HG02884 (cell line): Measurements from ENCODE around the gene SLC35F4.
"Not testable (repeated sequence)": the region's sequence is repeated elsewhere in the genome, so short reads cannot be mapped to it uniquely, and the experiment has no call there.

Experiments
- ATAC-seq: cut with Tn5 transposase; IDR thresholded peaks from one replicate; pipeline ENCODE4 v1.9.1; 2021; ENCODE audit warnings: mild to moderate bottlenecking, moderate library complexity; ENCODE audit not compliant: unreplicated experiment

The SLC35F4 gene

DNA sequence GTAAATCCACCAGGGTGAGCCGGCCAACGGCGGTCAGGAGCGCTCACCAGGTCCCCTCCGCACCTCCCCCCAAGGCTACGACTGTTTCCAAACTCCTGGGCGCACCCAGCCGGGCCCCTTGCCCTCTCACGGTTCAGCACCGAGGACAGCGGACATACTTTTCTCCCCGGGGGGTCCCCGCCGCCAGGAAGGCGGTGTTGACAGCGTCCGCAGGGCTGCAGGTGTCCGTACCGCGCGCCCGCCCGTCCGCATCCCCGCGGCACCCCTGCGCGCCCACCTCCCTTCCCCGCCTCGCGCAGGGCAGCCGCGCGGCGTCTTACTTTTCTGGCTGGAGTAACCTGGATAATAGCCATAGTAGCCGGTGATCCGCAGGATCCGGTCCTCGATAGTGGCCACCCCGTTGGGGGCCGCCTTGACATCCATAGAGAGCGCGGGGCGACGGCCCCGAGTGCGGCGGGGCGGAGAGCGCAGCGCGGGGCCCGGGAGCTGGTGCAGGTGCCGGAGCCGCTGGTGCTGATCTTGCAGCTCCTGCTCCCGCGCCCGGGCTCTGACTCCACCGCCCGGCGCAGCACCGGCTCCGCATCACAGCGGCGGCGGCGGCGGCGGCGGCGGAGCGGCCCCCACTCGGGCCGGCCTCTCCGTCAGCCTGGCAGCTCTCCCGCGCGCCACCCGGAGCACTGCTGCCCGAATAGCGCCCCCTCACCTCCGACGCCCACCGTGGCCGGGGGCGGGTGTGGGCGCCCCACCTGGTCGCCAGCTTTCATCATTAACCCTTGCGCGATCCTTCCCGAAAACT lies at the start of gene SLC35F4:
TSS of gene SLC35F4 (minus strand) at position 690 of the 796 bp plus-strand sequence.
- no peak for ATAC-seq

DNA sequence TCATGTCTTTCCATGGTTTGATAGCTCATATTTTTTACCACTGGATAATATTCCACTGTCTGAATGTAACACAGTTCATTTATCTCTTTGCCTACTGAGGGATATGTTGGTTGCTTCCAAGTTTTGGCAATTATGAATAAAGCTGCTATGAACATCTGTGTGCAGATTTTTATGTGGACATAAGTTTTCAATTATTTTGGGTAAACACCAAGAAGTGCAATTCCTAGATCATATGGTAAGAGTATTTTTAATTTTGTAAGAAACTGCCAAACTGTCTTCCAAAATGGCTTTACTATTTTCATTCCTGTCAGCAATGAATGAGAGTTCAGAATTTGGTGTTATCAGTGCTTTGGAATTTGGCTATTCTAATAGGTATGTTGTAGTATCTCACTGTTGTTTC lies 43.7 kb upstream of the SLC35F4 start:
- no peak for ATAC-seq

DNA sequence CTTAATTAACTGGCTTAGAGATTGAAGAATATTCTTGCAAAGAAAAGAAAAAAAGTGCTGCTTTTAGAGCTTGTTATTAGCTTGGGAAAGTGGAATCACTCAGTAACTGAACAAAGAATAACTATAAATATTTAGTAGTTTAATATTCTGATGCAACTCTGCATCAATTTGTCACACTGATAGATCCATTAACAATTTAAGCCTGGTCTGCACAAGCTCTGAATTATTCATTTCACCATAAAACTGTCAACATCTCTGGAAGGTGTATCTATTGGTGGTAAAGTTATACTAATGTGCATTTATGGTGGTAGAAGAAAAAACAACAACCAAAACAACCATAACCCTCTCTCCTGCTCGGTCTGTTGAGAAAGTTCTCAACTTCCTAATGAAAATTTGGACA lies 38.1 kb upstream of the SLC35F4 start:
- no peak for ATAC-seq

DNA sequence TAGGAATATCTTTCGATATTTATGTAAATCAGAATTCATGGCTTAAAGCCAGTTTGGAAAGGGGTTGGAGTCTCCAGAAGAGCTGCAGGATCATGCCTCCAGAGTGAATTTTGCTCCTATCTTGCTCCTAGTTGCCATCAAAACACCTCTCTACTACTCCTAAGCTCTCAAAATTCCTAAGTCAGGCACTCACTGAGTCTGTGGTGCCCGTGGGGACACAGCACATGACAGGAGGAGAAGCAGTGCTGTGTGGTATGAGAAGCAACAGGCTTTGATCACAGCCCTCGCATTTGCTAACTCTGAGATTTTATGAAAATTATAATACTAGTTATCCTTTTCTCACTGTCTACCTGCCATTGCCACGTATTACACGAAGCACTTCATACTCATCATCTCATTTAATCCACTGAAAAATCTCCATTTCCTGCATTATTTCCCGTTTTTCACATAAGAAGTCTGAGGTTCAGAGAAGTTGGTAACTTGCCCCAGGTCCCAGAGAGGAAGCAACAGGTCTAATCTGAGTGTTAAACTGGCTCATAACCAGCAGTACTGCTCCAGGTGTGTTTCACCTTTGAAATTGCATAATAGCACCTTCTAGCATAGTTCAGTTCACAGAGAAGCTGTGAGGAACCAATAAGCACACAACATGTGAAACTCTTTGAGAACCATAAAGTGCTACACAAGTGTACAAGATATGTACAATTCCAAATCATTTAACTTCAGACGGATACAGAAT lies 33.1 kb upstream of the SLC35F4 start:
- ATAC-seq, result no peak

DNA sequence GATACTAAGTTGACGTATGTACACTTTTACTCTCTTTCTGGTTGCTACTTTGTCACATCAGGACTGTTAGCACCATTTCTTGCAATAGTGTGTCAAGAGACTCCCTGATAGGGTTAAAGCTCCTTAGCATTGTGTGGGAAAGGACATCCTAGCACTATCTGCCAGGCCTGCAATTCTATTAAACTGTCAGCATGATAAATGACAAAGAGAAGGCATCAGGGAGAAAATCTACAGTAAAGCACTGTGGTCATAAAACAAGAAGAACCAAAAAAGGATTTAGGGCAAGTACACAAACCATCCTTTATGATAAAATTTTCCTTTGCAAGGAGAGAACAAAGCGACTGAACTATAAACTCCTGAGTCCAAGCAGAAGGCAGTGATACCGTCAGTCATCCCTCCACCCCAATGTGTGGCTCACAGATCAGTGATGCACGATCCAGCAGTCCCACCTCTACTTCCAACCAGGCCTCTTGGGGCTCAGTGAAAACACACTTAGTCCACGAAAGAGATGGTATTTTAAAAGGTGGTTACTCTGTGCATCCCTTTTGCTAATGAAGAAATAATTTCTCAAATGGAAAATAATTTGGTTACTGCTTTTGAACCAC lies 31.4 kb upstream of the SLC35F4 start:
- no peak for ATAC-seq

DNA sequence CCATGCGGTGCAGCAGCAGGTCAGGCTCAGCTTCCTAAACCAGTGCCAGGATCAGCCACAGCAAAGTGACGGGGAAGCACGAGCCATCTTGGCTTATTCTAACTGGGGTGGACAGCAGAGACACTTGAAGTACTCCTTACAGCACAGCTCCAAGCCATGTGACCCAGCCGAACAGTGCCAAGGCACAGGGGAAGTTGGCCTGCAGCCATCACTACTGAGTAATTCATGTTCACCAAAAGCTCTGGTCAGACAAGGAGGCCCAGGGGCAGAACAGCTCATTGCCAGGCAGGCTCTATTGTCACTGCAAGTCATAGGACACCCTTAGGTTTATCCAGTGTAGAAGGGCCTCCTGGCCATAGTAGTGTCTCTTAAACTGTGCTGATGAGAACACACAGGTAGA lies 23.4 kb upstream of the SLC35F4 start:
- no peak for ATAC-seq

DNA sequence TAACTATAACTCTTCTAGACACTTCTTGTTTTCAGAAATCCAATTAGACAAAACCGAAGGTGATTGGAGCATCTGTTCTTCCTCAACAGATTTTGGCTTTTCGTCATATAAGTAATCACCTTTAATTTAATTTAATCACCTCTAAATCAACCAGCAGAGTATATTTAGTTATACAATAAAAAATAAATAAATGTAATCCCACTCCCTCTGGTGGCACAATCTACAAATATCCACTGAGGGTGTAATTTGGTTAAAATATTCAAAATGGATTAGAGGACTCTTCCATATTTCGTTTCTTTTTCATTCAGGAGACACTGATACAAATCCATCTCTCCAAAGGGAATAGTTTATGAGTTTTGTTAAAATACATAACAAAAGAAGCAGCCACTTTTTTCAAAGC lies 18.3 kb upstream of the SLC35F4 start:
- ATAC-seq, result no peak

DNA sequence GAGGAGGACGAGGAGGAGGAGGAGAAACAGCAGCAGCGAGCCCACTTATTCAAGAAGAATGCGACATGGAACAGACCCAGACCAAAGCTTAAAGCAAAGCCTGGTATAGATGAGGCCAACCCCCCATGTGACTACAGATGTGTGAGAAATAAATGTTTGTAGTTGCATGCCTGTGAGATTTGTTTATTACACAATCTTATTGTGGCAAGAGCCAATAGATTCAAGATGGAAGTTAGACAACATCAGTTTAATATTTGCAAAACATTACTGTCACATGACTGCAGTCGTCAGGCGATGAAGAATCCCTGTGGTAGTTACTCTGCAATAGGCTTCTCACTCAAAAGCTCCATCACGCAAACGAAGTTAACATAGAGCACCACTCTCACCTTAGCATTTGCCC lies 17.2 kb upstream of the SLC35F4 start:
- ATAC-seq, result no peak

DNA sequence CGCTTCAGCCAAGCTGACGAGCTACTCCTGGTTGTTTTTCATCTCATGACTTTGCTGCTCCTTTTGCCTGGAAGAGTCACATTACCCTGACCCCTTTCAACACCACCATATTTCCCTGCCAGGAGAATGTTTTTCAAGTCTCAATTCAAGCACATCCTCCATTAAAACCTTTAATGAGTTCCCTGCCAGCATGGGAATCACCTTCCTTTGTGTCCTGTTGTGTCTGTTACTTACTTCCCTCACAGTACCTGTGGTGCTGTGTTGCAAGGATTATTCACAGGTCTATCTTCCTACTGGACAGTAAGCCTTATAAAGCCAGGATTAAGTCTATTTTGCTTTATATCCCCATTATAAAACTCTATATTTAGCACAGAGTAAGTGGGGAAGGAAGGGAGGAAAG lies 13.6 kb upstream of the SLC35F4 start:
- ATAC-seq, result no peak

DNA sequence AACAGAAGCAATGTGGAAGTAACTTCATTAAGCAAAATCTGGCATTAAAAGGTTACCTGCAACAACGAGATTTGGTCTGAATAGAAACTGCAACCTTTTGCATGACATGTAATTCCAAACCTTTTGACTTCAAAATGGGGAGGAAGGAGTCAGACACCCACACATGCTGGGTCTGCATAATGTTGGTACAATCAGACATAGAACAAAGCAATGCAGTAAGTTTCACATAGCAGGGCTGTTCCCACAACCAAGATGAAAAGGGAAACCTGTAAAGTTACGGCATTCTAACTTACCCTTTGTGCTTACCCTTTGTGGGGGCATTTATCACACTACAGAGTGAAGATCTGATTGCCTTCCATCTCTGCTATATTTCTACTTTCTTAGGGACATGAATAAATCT lies 10.1 kb upstream of the SLC35F4 start:
- no peak for ATAC-seq

DNA sequence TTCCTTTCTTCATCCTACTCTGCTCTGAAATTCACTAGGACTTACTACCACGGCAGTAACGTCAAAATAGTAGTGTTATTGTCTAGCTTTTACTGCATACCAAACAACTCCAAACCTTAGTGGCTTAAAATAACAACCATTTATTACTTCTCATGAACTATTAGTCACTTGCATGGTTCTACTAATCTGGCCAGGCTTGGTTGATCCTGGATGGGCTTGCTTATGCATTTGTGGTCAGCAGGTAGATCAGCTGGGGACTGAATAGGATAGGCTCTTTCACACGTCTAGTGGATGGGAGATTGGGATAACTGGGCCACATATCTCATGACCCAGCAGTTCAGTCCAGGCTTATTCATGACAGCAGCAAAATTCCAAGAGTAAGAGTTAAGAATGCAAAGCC lies 9.4 kb upstream of the SLC35F4 start:
- ATAC-seq, result no peak

DNA sequence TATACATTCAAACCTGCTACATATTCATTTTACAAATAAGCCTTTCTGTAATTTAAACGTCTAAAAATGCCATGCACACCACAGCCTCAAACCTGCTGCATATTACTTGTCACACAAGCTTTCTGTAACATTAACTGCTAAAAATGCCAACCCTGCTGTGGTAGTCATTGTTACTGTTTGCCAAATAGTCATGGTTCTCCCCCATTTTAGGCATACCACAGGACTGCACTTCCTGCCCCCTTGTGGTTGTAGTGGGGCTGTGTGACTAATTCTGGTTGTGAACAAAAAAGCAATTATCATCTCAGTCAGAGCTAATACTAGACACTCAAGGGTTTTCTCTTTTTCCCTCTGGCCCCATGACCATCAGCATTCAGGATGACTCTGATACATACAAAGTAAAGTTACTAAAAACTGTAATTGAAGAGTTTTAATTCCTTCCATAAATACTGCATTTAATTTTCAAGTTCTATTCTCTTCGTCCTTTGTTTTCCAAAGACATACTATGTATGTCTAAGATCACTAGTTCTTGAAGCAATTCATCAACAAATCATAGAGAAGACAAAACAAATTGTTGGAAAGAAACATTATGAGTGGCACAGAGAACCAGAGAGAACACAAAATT lies 5.7 kb upstream of the SLC35F4 start:
- no peak for ATAC-seq

DNA sequence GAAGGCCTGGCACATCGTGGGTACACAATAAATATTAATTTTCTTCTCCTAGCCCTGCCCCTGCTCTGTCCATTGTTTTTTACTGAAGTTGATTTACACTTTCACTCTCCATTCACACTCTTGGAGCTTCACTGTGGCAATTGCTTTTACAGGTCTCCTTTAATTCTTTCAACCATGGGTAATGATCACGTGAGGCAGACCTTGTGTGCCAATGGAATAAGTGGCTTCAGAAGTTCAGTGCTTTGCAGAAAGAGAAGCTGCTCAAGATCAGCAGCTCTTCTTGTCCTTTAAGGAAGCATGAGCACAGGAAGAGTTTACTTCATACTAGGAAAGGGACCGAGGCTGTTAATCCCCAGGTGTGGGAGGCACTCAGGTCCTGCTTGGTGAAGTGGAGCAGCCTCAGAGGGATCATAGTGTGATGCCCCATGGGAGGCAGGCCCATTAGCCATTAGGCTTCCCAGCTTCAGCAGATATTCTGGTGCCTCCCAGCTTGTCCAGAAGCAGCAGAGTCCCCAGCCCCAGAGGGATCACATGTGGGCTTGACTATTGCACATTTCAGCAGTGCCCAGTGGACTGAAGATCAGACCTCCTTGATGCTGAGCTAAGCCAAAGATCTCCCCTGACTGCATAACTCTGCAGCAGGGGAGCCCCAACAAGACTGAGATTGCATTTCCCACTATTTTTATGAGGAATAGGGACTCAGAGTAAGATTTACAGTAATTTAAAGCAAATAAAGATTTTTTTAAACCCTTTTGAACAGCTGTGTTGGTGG lies 5.0 kb upstream of the SLC35F4 start:
- no peak for ATAC-seq

DNA sequence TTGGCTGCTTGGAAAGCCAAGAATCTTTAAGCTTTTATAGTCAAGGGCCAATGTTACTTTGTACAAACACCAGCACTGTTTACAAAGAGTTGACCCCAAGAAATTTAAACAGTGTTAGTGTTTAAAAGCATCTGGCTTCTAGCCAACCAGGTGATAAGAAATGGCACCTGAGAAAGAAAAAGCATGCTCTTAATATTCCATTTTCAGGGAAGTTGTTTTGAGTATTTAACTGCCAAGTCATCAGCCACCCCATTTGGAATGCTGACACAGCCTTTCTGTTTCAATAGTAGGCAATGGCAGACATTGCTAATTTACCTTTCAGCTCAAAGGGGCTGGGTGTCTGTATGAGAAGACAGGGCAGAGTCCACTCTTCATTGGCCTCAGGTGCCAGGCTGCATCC lies 3.7 kb upstream of the SLC35F4 start:
- no peak for ATAC-seq

DNA sequence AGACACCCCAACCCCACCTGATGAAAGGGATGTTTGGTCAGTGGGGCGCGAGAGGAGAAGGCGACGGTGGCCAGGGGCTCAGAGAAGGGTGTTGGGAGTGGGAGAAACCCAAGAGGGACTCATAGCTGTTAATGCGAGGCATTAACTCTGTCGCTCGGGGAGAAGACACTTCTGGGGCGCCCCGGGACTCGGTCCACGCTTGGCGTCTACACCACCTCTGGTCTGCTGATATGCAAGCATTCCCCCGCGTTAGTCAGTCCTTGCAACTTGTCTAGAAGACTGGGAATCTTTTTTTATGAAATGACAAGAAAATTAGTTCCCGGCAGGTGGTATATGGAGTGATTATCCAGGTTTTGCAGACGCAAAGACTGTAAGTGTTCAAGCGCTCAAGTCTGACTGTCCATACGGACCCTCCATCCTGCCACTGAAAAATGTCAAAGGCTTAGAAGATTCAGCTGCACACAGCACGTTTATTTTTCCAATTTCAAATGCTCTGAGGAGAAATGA lies 360 bp upstream of the SLC35F4 start:
- ATAC-seq, result no peak

DNA sequence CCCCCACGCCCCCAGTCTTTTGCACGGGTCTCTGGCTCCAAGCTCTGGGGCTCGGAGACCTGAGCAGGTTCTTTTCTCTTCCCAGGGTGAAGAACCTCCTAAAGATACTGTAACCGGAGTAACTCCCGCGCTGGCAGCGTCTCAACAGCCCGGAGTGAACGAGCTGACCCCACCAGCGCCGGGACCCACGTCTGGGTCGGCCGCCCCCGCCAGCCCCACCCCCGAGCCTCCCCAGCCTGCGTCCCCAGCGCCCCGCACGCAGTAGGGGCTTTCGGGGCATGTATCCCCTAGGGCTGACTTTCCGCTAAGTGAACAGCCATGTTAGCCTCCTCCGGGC lies 858 bp downstream of the SLC35F4 start:
- no peak for ATAC-seq

DNA sequence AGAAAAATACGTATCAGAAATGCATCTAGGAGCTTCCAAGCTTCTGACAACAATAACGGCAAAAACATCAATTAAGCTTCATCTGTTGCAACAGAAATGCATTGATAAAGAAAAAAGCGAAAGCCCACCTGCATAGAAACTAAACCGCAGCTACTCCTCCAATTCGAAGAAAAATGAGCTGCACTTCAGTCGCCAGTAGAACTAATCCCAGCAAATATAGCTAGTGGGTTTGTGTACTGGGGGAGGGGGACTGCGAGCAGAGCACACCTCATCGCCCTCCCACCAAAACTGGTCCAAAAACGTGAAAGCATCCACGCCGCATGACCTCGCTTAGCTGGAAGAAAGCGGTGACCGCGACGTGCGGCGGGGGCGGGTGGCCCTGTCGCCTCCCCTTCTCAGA lies 1.2 kb downstream of the SLC35F4 start:
- ATAC-seq, result no peak

DNA sequence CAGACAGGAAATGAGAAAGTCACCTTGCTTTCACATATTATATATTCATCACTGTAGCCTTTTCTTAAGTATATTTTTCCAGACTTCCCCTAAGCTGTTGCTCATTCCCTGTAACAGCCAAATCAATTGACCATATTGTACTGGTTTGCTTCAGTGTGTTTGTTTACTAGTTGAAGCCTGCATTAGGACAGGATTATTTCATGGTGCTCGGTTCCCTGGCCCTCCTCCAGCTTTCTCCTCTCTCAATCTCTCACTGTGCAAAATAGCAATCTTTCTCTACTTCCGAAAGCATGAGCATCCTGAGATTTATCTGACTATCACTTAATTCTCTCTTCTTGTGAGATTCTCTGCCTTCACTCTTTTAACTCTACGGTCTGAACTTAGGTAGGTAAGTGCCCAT lies 2.4 kb downstream of the SLC35F4 start:
- ATAC-seq, result no peak

DNA sequence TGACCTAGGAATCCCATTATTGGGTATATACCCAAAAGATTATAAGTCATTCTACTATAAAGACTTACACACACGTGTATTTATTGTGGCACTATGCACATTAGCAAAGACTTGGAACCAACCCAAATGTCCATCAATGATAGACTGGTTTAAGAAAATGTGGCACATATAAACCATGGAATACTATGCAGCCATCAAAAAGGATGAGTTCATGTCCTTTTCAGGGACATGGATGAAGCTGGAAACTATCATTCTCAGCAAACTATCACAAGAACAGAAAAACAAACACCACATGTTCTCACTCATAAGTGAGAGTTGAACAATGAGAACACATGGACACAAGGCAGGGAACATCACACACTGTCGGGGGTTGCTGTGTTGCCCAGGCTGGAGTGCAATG lies 10.2 kb downstream of the SLC35F4 start:
- ATAC-seq, result not testable (repeated sequence)

DNA sequence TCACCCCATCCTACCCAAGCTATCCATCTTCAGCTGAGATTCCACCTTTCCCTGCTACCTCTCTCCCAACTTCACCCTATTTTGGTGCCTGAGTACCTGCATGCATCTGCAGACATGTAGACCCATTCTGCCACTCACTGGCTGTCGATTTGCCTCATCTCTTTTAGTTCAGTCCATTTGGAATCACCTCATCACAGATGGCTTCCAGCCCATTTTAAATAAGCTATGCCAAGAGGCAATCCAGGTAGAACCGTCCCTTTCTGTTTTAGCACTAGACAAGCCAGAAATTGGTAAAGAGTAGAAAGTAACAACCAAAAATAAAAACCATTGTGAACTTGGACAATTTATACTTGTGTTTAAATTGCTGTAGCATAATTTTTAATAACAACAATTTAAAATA lies 11.3 kb downstream of the SLC35F4 start:
- no peak for ATAC-seq

DNA sequence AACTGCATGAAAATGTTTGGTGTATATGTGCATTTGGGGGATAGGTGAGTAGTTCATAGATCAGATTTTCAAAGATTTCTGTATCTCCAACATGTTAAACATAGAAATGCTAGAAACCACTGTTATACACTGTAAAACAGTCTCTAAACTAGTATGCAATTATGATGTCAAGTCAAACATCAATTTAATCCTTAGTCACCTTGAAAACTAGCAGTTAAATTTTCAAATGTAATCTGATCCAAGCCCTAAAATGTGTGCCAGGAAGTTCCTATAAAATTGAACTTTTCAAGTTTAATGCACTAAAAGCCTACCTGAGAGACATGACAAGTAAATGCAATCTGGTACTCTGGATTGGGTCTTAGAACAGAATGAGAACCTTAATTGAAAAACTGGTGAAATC lies 14.5 kb downstream of the SLC35F4 start:
- no peak for ATAC-seq
